AG04450 (cell line): ENCODE measurements around the gene TAF1B. TPM values are rescaled to one million over a fixed set of nuclear protein-coding genes. Genes with fewer than 3 reads are reported as not detected.

ENCODE experiments used
- CTCF ChIA-PET: fragments of 300-600, 350-600 bp; formaldehyde crosslinking; extraction: SDS; loops from one replicate; lab custom pipeline; 2022; ENCODE audit warnings: antibody characterized with exemption, inconsistent platforms; lab: Charles Lee
- POLR2A ChIA-PET: fragments of 350-600 bp; formaldehyde crosslinking; extraction: SDS; loops from one replicate; lab custom pipeline; 2021; ENCODE audit warnings: antibody characterized with exemption, inconsistent platforms; lab: Yijun Ruan, JAX
- DNase-seq: peaks from one replicate; pipeline ENCODE4 v3.0.0-alpha.2; 2011; ENCODE audit warnings: low read depth, low spot score
- H3K27ac ChIP-seq: one replicate; pipeline ENCODE4 v1.5.1; 2012; ENCODE audit warnings: low read depth, low read length, control low read depth
- H3K27me3 ChIP-seq: one replicate; pipeline ENCODE4 v1.6.0; 2012; ENCODE audit warnings: low read length; ENCODE audit not compliant: control insufficient read depth, insufficient read depth
- H3K4me3 ChIP-seq: 2 replicates; pipeline ENCODE4 v1.5.1; 2011; ENCODE audit warnings: mild to moderate bottlenecking, low read depth, low read length, control low read depth
- H3K9me3 ChIP-seq: 2 replicates; pipeline ENCODE4 v1.5.1; 2012; ENCODE audit warnings: low read length; ENCODE audit not compliant: control insufficient read depth, insufficient read depth
- polyA plus RNA-seq: library from polyadenylated mRNA; depleted of rRNA; stranded (reverse); fragments of >200 nt; gene quantifications from 2 replicates; pipeline ENCODE4 v1.2.3, GENCODE V29; 2011
- TF ChIP-seq, protein P1 (sequence below): IDR thresholded peaks from 2 replicates; pipeline ENCODE4 v1.5.1; 2011; ENCODE audit warnings: low read depth, low read length, control low read depth, inconsistent platforms

TAF1B gene
- polyA plus RNA-seq, 1 experiment, result 25.8 TPM

DNA sequence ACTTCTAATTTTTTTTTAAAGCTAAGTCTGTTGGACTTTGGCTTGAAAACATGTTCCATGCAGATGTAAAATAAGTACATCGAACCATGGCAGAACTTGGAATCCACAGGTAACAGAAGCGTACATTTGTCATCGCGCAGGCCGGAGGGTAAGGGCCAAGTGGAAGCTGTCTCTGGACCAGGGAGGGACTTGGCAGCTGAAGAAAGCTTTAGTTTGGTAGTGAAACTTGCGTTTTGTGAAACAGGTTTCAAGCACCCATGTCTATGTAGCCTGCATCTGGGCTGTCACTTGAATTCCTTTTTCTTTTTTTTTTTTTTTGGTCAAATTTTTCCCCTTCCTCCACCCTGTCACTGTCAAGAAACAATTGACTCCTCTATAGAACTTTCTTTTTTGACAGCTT is 128.6 kb downstream of the TAF1B start:
- no peak for DNase-seq
- no peaks in the 10 kb centered on the region for H3K9me3 ChIP-seq
- POLR2A ChIA-PET, result interaction anchor here (1.4 kb wide), 1 partner anchor 128 kb away, joined by 4 read pairs; the partner anchor contains the start of gene TAF1B
- H3K27ac ChIP-seq, result no peak overlapping the region
- TF ChIP-seq, protein P1, sequence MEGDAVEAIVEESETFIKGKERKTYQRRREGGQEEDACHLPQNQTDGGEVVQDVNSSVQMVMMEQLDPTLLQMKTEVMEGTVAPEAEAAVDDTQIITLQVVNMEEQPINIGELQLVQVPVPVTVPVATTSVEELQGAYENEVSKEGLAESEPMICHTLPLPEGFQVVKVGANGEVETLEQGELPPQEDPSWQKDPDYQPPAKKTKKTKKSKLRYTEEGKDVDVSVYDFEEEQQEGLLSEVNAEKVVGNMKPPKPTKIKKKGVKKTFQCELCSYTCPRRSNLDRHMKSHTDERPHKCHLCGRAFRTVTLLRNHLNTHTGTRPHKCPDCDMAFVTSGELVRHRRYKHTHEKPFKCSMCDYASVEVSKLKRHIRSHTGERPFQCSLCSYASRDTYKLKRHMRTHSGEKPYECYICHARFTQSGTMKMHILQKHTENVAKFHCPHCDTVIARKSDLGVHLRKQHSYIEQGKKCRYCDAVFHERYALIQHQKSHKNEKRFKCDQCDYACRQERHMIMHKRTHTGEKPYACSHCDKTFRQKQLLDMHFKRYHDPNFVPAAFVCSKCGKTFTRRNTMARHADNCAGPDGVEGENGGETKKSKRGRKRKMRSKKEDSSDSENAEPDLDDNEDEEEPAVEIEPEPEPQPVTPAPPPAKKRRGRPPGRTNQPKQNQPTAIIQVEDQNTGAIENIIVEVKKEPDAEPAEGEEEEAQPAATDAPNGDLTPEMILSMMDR, result no peak
- no peaks in the 10 kb centered on the region for H3K27me3 ChIP-seq
- CTCF ChIA-PET, result interaction anchor here (0.6 to 4.4 kb wide), 8 partner anchors 10 to 463 kb away, joined by 3 to 56 read pairs (median 4); no protein-coding TSS in a partner anchor
- H3K4me3 ChIP-seq, result no peak overlapping the region

DNA sequence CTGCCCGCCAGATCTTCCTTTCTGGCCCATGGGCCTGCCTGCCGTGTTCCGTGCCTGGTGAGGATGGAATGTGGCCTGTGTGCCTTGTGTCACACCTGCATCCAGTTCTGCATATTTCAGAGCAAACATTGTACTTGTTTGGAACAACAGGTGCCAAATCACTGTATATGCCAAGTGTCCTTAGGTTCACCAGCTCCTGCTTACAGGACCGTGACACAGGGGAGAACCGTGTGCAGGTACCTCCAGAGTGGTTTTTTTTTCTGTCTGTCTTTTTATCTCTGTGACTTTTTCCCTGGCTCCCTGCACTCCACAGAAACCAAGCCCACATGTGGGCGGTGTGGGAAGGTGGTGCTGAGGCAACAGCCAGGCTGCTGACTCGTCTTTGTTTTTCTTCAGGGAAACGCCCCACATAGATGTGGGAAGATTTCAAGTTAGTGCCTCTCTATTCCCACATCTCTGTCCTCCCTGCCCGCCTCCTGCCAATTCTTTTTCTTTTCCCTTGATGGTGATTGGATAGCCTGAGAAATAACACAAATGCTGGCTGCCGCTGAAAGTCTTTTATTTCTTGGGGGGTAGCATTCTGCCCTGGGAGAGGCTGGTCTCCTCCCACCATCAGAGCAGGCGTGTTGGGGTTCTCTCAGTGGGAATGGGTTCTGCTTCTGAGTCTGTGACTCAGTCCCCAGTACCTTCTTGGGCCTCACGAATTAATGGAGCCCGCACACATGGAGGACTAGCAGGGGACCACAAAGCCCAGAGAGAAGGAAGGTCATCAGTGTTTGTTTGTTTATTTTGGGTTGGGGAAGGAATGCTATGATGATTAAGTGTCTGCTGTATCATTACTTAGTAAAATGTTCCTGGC is 129.6 kb downstream of the TAF1B start:
- DNase-seq, result no peak
- Histone ChIP-seq H3K27me3 (no peaks in the 10 kb centered on the region), H3K27ac (no peak overlapping the region), H3K9me3 (no peaks in the 10 kb centered on the region), H3K4me3 (no peak overlapping the region)
- ChIA-PET CTCF (interaction anchor here (0.6 to 4.4 kb wide), 6 partner anchors 12 to 462 kb away, joined by 3 to 56 read pairs (median 14); no protein-coding TSS in a partner anchor), POLR2A (interaction anchor here (1.4 kb wide), 1 partner anchor 129 kb away, joined by 4 read pairs; the partner anchor contains the start of gene TAF1B)
- TF ChIP-seq, protein P1, result no peak

DNA sequence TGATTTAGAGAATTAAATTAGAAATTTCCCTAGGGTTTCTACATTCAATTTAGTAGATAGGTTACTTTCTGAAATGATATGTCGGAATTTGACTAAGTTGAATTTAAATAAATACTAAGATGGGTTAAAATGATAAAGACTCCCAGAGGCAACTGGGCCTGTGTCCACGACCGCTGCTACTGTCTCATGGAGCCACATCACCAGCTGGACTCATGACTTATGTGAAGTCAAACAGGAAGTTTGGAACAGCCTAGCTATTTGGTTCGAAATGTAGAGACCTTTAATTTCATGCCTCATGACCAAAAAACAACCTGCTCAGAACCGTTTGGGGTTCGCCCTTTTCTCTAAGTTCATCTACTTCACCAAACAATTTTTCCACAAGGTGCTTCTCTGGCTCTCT is 130.4 kb downstream of the TAF1B start:
- CTCF ChIA-PET, result interaction anchor here (0.6 to 4.2 kb wide), 2 partner anchors 11 to 13 kb away, joined by 3 to 32 read pairs; no protein-coding TSS in a partner anchor
- Histone ChIP-seq H3K4me3 (no peak overlapping the region), H3K27me3 (no peaks in the 10 kb centered on the region), H3K27ac (no peak overlapping the region), H3K9me3 (no peaks in the 10 kb centered on the region)
- POLR2A ChIA-PET, result no interaction called here
- TF ChIP-seq, protein P1, result no peak
- no peak for DNase-seq

DNA sequence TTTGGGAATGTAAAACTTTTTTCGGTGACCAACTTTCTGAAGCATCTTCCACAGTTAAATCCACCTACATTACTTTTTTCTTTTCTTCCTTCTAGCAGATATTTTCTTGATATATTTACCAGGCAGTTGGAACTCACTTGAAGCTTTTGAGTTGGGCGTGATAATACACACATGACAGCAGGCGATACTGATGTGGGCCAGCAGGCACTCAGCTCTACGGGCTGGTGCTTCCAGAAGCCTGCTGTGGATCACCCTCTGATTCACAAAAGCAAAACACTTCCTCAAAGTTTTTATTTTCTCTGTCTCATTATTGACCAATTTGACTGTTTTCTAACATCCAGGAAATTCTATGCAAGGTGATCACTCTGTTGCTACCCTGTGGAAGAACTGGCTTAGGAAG is 131.1 kb downstream of the TAF1B start:
- no peak overlapping the region for H3K27ac ChIP-seq
- no peaks in the 10 kb centered on the region for H3K27me3 ChIP-seq
- H3K9me3 ChIP-seq, result no peaks in the 10 kb centered on the region
- no peak overlapping the region for H3K4me3 ChIP-seq
- ChIA-PET CTCF (interaction anchor here (0.6 to 4.2 kb wide), 4 partner anchors 8 to 435 kb away, joined by 3 to 32 read pairs (median 4); no protein-coding TSS in a partner anchor), POLR2A (no interaction called here)
- TF ChIP-seq, protein P1, result no peak
- DNase-seq, result no peak
